ENCODE measurements around the gene KLK1.

GRCh38 chr19:50843701-50844221, 20.2 kb upstream of the KLK1 start:
- TF ChIP-seq MAX (IDR thresholded peaks at IDR 0.05; ENCODE audit: low read depth, low read length) = no peak
- no peak for TF ChIP-seq MLLT1 (IDR thresholded peaks at IDR 0.05)
